ENCODE data around the gene SLC25A28.

SLC25A28 gene, protein sequence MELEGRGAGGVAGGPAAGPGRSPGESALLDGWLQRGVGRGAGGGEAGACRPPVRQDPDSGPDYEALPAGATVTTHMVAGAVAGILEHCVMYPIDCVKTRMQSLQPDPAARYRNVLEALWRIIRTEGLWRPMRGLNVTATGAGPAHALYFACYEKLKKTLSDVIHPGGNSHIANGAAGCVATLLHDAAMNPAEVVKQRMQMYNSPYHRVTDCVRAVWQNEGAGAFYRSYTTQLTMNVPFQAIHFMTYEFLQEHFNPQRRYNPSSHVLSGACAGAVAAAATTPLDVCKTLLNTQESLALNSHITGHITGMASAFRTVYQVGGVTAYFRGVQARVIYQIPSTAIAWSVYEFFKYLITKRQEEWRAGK

DNA sequence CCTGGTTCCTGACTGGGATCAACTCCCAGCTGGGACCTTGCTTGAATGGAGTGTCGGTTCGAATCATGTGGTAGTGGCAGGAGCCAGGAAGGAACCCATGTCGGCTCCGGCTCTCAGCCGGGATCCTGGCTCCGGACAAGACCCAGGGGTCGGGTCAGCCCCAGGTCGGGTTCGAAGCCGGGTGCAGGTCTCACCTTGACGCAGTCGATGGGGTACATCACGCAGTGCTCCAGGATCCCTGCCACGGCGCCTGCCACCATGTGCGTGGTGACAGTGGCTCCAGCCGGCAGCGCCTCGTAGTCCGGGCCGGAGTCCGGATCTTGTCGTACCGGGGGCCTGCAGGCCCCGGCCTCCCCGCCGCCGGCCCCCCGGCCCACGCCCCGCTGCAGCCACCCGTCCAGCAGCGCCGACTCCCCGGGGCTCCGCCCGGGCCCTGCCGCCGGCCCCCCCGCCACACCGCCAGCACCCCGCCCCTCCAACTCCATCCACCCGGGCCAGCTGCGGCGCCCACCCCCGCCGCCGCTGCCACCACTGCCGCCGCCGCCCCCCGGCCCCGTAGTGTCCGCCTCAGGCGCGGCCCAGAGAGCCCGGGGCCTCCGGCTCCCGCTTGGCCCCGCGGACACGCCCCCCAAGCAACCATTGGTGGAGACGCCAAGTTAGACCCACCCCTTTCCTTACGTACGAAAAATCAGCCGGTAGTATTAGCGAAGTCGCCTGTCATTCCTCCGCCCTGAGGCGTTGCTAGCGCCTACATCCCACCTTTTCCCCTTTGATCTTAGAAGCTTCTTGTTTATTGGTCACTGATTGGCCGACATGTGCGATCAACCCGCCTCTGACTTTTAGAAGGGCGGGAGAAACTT, at the start of gene SLC25A28:
Gene SLC25A28 (minus strand): TSS at position 589 of the 860 bp plus-strand sequence. CDS start 104 bp downstream, at position 485.
- peak; percentile 100 for DNase-seq

DNA sequence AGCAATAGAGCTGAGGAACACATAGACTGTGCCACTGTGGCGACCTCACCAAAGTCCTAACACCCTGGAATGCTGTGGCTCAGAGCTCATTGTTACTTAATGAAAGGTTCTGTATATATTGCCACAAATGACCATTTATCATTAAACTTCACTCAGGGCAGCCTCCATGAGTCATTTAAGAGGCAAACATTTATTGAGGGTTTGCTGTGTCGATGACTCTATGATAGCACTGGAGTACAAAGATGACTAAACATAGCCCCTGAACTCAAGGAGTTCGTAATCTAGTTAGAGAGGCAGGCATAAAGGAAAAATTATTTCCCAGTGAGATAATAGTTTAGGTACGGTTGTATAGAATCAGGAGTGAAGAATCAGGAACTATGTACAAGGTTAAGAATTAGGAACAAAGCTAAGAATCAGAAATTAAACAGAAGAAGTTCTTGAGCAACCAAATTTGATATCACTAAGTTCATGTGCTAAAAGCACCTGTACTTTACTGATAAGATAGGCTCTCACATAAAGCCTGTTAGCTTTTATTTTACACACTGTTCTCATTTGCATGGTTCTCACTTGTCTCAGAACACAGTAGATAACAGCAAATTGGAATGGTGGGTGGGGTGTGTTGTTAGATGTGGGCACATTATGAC, 47.0 kb upstream of the SLC25A28 start:
- peak; percentile 88 for DNase-seq

DNA sequence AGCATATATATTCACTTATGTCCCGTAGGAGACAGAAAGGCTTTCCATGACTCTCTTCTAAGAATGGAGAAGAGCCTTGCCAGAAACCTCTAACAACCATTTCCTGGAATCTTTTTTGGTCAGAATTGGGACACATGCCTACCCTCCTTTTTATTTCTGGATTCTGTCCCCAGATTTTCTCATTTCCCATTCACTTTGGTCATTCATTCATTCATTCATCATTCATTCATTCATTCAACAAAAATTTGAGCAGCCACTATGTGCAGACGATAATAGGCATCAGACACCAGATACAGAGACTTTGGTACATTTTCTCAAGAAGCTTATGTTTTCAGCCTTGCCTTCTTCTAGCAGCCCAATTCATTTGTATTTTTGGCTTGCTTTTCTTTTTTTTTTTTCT, 45.1 kb upstream of the SLC25A28 start:
- no peak for DNase-seq

DNA sequence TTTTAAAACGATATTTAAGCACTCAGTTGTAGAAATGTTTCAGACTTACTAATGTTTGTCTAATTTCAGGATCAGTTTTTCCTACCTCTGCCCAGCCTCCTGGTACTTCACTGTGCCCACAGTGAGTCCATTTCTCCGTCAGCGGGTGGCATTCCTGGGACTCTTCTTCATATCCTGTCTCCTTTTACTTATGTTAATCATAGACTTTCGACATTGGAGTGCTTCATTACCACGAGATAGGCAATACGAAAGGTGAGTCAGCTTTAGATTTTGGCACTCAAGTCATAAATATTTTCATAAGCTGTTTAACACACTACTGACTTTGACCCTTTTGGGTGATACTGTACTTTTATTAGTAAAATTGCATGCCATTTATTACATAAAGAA, 41.1 kb upstream of the SLC25A28 start:
- DNase-seq, result no peak

DNA sequence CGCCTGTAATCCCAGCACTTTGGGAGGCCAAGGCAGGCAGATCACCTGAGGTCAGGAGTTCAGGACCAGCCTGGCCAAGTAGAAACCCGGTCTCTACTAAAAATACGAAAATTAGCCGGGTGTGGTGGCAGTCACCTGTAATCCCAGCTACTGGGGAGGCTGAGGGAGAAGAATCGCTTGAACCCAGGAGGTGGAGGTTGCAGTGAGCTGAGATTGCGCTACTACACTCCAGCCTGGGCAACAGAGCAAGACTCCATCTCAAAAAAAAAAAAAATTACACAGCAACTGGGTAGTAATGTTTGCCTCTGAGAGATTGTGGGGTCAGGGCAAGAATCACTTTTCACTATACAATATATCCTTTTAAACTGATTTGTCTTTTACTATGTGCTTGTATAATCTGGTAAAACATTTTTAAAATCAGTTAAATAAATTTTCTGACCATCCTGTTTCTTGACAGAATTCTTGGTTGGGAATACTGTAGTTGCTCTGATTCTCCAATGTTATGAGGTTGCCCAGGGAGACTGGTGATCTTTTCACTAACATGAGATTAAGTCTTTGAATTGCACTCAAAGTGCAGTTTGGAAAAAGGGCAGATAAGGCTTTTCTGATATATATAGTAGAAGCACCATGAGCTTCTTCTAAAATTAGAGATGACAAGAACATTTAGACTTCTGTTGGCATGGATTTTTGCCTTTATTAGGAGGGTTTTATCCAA, 40.6 kb upstream of the SLC25A28 start:
- DNase-seq, result no peak

DNA sequence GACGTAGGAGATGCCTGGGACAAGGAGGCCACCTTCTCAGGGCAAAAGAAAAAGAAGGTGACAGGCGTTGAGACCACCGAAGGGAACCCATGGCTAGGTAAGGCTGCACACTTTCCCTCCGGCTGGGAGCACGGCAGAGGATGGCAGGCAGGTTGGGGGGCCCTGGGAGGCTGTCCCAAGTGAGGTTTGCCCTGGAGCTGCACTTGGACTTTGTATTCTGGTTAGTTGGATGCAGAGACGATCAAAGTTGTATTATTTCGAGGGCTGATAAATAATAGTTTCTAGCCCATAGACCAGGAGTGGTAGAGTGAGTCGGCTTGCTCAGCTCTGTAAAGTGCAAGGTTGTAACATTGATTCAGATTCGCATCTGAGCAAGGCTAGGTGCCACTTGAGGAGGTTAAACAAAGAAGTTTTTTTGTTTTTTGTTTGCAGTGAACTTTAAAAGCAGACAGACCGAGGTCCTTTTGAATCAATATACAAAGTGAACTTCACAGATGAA, 39.7 kb upstream of the SLC25A28 start:
- no peak for DNase-seq

DNA sequence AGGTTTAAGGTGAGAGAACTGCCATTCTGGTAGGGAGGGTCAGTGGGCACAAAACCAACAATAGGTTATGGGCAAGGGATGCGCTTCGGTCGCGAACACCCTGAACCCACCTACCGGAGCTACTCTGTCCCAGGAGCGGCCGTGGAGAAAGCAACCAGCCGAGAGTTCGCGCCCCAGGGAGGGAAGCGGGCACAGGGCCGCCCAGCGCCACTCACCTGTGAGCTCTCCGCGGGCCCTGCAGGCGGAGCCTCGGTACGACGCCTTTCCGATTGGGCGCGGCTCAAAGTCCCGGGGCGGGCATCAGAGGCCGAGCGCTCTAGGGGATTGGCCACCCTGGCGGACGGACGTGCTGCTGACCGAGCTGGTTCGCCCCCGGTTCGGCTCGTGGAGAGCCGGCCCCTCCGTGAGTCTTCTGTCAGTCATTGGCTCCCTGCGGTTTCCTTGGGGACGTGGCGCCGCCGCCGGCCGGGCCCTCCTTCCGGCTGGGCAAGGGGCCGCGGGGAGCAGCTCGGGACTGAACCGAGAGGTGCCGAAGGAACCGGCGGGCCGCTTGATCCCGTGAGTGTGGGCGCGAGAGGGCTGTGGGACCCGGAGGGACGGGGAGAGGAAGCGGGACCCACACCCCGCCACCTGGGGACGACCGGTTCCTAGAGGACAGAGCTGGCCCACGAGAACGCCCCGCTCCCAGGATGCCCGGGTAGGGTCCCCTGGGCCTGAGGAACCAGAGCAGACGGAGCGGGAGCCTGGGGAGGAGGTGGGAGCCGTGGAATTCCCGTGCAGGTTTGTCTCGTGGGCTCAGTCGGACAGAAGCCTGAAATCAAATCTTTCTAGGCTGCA, 39.0 kb upstream of the SLC25A28 start, which contains the start of gene ENTPD7:
Gene ENTPD7 (plus strand): TSS at position 479 of the 837 bp plus-strand sequence. CDS start 448 bp downstream, outside the sequence.
- peak; percentile 95 for DNase-seq

DNA sequence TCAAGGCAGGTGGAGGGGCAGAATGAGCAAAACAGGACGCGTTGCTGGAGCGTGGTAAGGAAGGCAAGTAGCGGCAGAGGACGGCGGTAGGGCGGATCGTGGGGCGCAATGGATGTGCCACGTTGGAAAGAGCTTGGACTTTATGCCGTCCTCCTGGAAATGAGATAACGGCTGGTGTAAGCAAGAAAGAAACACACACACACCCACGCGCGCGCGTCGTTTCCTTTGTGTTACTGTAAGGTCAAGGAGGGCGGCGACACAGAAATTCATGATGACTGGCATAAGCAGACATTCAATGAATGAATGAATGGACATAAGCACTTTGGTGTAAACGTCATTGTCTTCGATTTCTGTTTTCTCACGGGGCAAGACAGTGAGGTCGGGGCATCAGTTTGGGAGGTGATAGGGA, 38.4 kb upstream of the SLC25A28 start:
- DNase-seq, result peak; percentile 58

DNA sequence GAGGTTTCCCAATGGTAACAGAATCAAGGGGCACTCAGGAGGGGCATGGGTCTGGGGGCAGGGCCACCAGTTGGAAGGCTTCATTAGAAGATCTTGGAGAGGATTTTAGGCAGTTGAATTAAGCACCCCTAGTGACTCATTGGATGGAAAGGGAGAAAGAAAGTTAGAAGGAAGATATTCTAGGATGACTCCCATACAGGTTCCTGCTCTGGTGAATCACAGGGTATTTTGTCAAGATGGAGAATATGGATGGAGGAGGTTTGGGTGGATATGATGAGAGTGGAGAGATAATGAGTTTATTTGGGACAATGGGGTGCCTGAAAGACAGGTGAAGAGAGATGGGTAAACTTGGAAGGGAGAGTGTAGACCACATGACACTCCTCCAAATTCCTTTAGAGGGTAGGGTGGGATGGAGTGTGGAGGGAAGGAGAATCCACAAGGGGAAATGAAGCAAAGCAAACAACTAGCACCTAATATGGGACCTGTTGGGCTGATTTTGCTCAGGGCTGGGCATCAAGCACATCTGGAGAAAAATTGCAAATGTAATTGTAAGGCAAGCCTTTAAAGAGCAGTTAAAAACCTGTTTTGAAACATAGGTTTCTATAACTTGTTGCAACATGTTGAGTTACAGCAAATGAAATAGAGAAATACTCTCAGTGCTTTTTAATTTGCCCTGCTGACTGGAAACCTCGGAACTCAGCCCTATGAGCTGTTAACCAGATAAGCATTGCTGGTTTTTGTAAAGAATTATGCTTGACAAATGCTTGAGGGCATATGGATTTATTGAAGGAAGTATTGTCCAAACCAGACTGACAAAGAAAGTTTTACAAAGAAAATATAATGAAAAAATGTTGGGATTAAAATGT, 36.2 kb upstream of the SLC25A28 start:
- DNase-seq, result peak; percentile 25

DNA sequence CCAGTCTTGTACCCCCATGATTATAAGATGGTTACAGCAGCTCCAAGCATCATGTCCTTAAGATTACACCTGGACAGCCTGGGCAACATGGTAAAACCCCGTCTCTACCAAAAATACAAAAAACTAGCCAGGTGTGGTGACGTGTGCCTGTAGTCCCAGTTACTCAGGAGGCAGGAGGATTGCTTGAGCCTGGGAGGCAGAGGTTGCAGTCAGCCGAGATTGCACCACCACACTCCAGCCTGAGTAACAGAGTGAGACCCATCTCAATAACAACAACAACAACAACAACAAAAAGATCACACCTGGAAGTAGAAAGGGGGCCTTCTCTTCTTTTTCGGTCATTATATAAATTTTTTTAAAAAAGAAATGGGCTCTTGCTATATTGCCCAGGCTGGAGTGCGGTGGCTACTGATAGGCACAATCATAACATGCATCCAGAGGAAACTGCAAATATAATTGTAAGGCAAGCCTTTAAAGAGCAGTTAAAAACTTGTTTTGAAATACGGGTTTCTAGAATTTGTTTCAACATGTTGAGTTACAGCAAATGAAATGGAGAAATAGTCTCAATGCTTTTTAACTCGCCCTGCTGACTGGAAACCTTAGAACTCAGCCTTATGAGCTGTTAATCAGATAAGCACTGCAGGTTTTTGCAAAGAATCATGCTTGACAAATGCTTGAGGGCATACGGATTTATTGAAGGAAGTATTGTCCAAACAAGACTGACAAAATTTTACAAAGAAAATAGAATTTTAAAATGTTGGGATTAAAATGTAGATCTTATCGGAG, 34.3 kb upstream of the SLC25A28 start:
- DNase-seq, result peak; percentile 29

DNA sequence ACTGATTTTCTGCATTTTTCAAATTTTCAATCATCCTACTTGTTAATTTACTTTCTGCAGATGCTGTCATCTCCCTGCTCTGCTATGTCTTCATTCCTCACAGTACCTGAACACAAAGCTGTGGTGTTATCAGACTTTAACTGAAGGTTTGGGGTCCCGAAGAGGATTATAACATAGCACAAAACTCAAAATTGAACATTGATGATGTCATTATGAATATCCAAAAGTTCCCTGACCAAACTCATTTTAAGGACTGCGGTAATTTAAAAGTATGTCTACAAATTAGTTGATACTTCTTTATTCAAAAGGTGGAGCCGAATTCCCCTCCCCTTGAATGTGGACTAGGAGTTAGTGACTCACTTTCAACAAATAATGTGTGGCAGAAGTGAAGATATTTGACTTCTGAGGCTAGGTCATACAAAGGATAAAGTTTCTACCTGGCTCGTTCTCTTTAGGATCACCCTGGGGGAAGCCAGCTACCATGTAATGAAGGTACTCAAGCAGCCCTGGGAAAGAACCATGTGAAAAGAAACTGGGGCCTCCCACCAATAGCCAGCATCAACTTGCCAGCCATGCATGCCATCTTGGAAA, 32.7 kb upstream of the SLC25A28 start:
- no peak for DNase-seq

DNA sequence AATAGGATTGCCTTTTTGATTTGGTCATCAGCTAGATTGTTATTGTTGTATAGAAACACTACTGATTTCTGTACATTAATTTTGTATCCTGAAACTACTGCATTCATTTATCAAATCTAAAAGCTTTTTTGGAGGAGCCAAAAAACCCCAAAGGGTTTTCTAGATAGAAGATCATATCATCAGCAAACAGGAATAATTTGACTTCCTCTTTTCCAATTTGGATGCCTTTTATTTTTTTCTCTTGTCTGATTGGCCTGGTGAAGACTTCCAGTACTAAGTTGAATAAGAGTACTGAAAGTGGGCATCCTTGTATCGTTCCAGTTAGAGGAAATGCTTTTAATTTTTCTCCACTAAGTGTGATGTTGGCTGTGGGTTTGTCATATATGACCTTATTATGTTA, 28.5 kb upstream of the SLC25A28 start:
- DNase-seq, result no peak

DNA sequence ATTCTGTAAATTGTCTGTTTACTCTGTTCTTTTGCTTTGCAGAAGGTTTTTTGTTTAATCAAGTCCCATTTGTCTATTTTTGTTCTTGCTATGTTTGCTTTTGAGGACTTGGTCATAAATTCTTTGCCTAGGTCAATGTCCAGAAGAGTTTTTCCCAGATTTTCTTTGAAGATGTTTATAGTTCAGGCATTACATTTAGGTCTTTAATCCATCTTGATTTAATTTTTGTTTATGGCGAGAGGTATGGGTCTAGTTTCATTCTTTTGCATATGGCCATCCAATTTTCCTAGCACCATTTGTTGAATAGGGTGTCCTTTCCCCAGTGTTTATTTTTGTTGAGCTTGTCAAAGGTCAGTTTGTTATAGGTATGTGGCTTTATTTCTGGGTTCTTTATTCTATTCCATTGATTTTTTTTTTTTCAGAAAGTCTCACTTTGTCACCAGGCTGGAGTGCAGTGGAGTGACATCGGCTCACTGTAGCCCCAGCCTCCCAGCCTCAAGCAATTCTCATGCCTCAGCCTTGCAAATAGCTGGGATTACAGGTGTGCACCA, 27.4 kb upstream of the SLC25A28 start:
- DNase-seq, result no peak

DNA sequence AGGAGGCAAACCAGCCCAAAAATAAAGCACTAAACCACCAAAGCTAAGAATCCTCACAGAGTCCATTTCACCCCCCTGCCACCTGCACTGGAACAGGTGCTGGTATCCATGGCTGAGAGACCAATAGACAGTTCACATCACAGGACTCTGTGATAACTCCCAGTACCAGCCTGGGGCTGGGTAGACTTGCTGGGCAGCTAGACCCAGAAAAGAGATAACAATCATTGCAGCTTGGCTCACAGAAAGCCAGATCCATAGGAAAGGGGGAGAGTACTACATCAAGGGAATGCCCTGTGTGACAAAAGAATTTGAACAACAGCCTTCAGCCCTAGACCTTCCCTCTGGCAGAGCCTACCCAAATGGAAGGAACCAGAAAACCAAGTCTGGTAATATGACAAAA, 13.6 kb upstream of the SLC25A28 start:
- no peak for DNase-seq

DNA sequence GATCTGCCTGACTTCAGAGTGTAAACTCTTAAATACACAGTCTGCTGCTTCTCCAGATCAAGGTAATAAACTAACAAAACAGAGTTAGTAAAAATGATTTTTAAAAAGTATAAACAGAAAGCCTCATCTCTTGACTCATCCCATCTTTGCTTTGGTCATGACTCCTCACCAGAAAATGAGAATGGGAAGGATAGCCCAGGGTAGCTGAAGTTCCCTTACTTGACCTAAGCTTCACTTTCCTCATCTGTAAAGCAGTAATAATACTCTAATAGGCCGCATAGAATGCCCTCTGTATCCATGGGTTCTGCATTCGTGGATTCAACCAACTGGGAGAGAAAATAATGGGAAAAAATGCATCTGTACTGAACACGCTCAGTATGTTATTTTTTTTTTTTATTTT, 11.3 kb upstream of the SLC25A28 start:
- no peak for DNase-seq

DNA sequence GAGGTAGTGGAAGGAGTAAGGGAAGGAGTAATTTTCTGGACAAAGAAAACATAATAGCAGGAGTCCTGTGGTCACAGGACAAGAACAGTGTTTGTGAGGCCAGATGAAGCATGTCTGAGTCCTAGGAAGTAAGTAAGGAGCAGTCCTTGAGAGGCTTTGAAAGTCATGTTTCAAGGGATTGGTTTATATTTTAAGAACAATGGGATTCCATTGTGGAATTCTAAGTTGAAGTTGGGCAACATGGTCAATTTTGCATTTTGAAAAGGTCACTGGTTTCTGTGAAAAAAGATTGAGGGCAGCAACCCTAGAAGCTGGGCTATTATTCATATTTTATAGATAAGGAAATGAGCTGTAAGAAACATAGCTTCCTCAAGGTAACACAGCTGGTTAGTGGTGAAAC, 10.8 kb upstream of the SLC25A28 start:
- DNase-seq, result no peak

DNA sequence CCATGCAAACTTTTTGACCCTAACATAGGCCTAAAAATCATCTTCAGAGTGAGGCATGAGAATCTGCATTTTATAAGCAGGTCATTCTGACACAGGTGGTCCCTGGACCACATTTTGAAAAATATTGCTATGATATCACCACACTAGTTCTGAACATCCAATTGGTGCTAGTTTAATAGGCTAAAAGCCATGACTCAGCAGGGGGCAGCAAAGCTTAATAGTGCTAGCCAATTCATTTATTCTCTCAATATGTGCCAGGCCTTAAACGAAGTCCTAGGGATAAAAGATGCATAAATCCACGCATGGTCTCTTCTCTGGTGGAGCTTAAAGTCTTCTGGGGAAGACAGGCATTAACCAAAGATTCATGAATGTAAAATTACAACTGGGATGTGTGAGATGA, 10.2 kb upstream of the SLC25A28 start:
- peak; percentile 83 for DNase-seq

DNA sequence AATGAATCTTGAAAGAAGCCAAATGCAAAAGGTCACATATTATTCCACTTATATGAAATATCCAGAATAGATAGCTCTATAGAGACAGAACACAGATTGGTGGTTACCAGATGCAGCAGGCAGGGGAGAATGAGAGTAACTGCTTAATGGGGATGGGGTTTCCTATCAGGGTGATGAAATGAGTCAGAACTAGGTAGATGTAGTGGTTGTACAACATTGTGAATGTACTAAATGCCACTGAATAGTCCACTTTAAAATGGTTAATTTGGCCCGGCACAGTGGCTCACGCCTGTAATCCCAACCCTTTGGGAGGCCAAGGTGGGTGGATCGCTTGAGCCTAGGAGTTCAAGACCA, 9.4 kb upstream of the SLC25A28 start:
- DNase-seq, result no peak
